Panc1 (cell line): ENCODE data around the gene GABRB1.
"Not testable (repeated sequence)": the region's sequence is repeated elsewhere in the genome, so short reads cannot be mapped to it uniquely, and the experiment has no call there.

Experiments
- CTCF ChIP-seq: fragments of 450-650 bp; IDR thresholded peaks from 2 replicates; pipeline ENCODE4 v1.5.1; 2017; ENCODE audit warnings: mild to moderate bottlenecking
- POLR2AphosphoS5 ChIP-seq: IDR thresholded peaks from 2 replicates; pipeline ENCODE4 v1.6.1; 2012; ENCODE audit warnings: mild to moderate bottlenecking, low read depth, low read length, moderate library complexity
- REST ChIP-seq, 2 experiments: IDR thresholded peaks; 2 replicates each; pipeline ENCODE4 v1.6.1; 2011 to 2012; ENCODE audit warnings: low read depth in 2 of 2, control low read depth in 1 of 2, low read length in 1 of 2, mild to moderate bottlenecking in 1 of 2, moderate library complexity in 1 of 2; ENCODE audit not compliant: insufficient read depth in 1 of 2
- TCF7L2 ChIP-seq: IDR thresholded peaks from 2 replicates; pipeline ENCODE4 v1.6.1; 2011; ENCODE audit warnings: mild to moderate bottlenecking, low read depth, low read length, inconsistent platforms

- not testable (repeated sequence) for TF ChIP-seq CTCF; POLR2AphosphoS5; REST (IDR thresholded peaks at IDR 0.05; ENCODE audit: insufficient read depth in 1 of 2, low read depth in 2 of 2, low read length in 1 of 2); TCF7L2
Measured at GRCh38 chr4:47290873-47291272, 259.5 kb downstream of the GABRB1 start.
